ENCODE data around the gene IL17RD. TPM values are rescaled to one million over a fixed set of nuclear protein-coding genes. Genes with fewer than 3 reads are reported as not detected.

IL17RD gene
- total RNA-seq, 1 experiment from 2014 or later: 31.7 TPM

- Histone ChIP-seq H3K27me3 (ENCODE audit: insufficient read depth, low read length) (no peaks in the 10 kb centered on the region; the same call in 1 of the 2 replicates), H2BK15ac (ENCODE audit: low read depth, low read length) (no peak overlapping the region), H2AFZ (ENCODE audit: low read length) (no peak overlapping the region), H2BK20ac (ENCODE audit: low read depth, low read length, poor library complexity, severe bottlenecking) (no peak overlapping the region), H3K23me2 (ENCODE audit: insufficient read length, low read depth, low read length, poor library complexity, severe bottlenecking) (no peaks in the 10 kb centered on the region), H3K9ac (ENCODE audit: extremely low read depth, insufficient read length, low read length) (peak overlapping the region; percentile 31), H2BK120ac (ENCODE audit: low read depth, low read length, poor library complexity, severe bottlenecking) (no peak overlapping the region), H3K4me1 (ENCODE audit: insufficient read depth, low read length) (peaks cover 45% of the 10 kb centered on the region), H2BK5ac (ENCODE audit: insufficient read length, low read length) (peak overlapping the region; percentile 27), H3K4ac (ENCODE audit: low read depth, low read length) (no peak overlapping the region; the same call in 1 of the 2 replicates), H2AK5ac (ENCODE audit: insufficient read length, low read length) (no peak overlapping the region), H2BK12ac (ENCODE audit: insufficient read length, low read depth, low read length) (peak overlapping the region; percentile 52), H3K4me2 (ENCODE audit: insufficient read depth, insufficient read length, low read length) (peak overlapping the region; percentile 39), H3K79me1 (ENCODE audit: insufficient read depth, low read depth, low read length, poor library complexity, severe bottlenecking) (no peaks in the 10 kb centered on the region), H3K14ac (ENCODE audit: insufficient read depth, low read length) (peak overlapping the region; percentile 17; the same call in 1 of the 2 replicates), H3T11ph (ENCODE audit: low read length) (no peak overlapping the region), H4K91ac (ENCODE audit: insufficient read length, low read depth, low read length) (no peak overlapping the region), H4K8ac (replicated peaks; ENCODE audit: insufficient read length, low read depth, low read length) (no peak overlapping the region), H4K20me1 (ENCODE audit: control insufficient read depth, insufficient read depth, insufficient read length) (no peaks in the 10 kb centered on the region), H3K56ac (ENCODE audit: insufficient read length, low read depth, low read length) (no peak overlapping the region), H3K9me3 (ENCODE audit: control insufficient read depth, low read depth, low read length) (no peaks in the 10 kb centered on the region), H3K18ac (ENCODE audit: insufficient read length, low read depth, low read length) (peak overlapping the region; percentile 61), H4K5ac (ENCODE audit: insufficient read length, low read depth, low read length) (peak overlapping the region; percentile 22), H3K79me2 (ENCODE audit: insufficient read depth, low read length) (peaks cover 18% of the 10 kb centered on the region; the same call in 1 of the 2 replicates), H3K23ac (ENCODE audit: insufficient read length, low read depth, low read length) (no peak overlapping the region), H3K27ac (ENCODE audit: insufficient read length, low read depth, low read length) (peak overlapping the region; percentile 91)
- TF ChIP-seq, protein P1, sequence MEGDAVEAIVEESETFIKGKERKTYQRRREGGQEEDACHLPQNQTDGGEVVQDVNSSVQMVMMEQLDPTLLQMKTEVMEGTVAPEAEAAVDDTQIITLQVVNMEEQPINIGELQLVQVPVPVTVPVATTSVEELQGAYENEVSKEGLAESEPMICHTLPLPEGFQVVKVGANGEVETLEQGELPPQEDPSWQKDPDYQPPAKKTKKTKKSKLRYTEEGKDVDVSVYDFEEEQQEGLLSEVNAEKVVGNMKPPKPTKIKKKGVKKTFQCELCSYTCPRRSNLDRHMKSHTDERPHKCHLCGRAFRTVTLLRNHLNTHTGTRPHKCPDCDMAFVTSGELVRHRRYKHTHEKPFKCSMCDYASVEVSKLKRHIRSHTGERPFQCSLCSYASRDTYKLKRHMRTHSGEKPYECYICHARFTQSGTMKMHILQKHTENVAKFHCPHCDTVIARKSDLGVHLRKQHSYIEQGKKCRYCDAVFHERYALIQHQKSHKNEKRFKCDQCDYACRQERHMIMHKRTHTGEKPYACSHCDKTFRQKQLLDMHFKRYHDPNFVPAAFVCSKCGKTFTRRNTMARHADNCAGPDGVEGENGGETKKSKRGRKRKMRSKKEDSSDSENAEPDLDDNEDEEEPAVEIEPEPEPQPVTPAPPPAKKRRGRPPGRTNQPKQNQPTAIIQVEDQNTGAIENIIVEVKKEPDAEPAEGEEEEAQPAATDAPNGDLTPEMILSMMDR (conservative IDR thresholded peaks at IDR 0.05): no peak
- H3K27ac Mint-ChIP-seq: peak overlapping the region; percentile 73 to 100 (median 98)
- no peak for DNase-seq
- peaks cover 0 to 12% (median 2%) of the 10 kb centered on the region in 3 experiments; a peak in 3 of 7 replicates for H3K36me3 Mint-ChIP-seq (ENCODE audit: insufficient read depth in 1 of 3, low read depth in 3 of 3)
- H3K27me3 Mint-ChIP-seq (ENCODE audit: low read depth): peaks cover 12% of the 10 kb centered on the region
- no CpG with 5 or more reads among the region's 4 CpGs for WGBS (ENCODE audit: extremely low coverage, insufficient read length, low lambda C conversion rate)
- H3K4me3 Mint-ChIP-seq: peak overlapping the region; percentile 12 to 67; a peak in 4 of 5 replicates
- no peaks in the 10 kb centered on the region for H3K9me3 Mint-ChIP-seq
- H3K4me1 Mint-ChIP-seq: peaks cover 62 to 74% of the 10 kb centered on the region in 2 experiments
Observed at GRCh38 chr3:57131210-57131588, 34.0 kb downstream of the IL17RD start.
